Fibroblast of lung (primary cell): ENCODE measurements around the gene PFDN1.

ENCODE experiments used
- CTCF ChIP-seq, 2 donors: IDR thresholded peaks in 1 of 2; conservative IDR thresholded peaks in 1 of 2; 1 replicate in 1 of 2; 2 replicates in 1 of 2; pipeline ENCODE4 v1.5.1; 2011 to 2012; ENCODE audit warnings: low read length in 2 of 2, control low read depth in 1 of 2, inconsistent platforms in 1 of 2, low read depth in 1 of 2, mild to moderate bottlenecking in 1 of 2
- EZH2 ChIP-seq: IDR thresholded peaks from 2 replicates; pipeline ENCODE4 v1.5.1; 2012; ENCODE audit warnings: low read length, control low read depth, mild to moderate bottlenecking; ENCODE audit errors: missing control alignments

GRCh38 chr5:140331638-140332037 is 28.7 kb upstream of the PFDN1 start:
- TF ChIP-seq CTCF (conservative IDR thresholded peaks at IDR 0.05 in 1 of 2, IDR thresholded peaks at IDR 0.05 in 1 of 2; ENCODE audit: low read depth in 1 of 2, low read length in 2 of 2) (no peak), EZH2 (no peak)
